Measurements from ENCODE around the gene SDK1. TPM values are rescaled to one million over a fixed set of nuclear protein-coding genes. Genes with fewer than 3 reads are reported as not detected.

The SDK1 gene
- polyA plus RNA-seq, 2 of the 4 experiments (the other 2 are of a cell fraction), result 0.12 to 0.28 TPM

- no peak overlapping the region for H3K4me2 ChIP-seq
- CTCF ChIA-PET, result interaction anchor here (0.6 to 2.6 kb wide), 17 partner anchors 9 to 314 kb away, joined by 3 to 14 read pairs (median 4); no protein-coding TSS in a partner anchor
- no peak for TF ChIP-seq HOXA7 (CRISPR knock-in tag; IDR thresholded peaks at IDR 0.05)
- no peak for TF ChIP-seq KDM1A (IDR thresholded peaks at IDR 0.05; ENCODE audit: low read depth)
- no peak for TF ChIP-seq NPAS2 (CRISPR knock-in tag; IDR thresholded peaks at IDR 0.05; ENCODE audit: borderline replicate concordance)
- TF ChIP-seq BHLHE40 (IDR thresholded peaks at IDR 0.05; ENCODE audit: low read depth, low read length), result no peak
- no peak for TF ChIP-seq E2F6 (IDR thresholded peaks at IDR 0.05; ENCODE audit: borderline replicate concordance, low read depth)
- no peak for TF ChIP-seq RNF2 (IDR thresholded peaks at IDR 0.05; ENCODE audit: borderline replicate concordance, low read depth)
- no peak for TF ChIP-seq RARB (CRISPR knock-in tag; IDR thresholded peaks at IDR 0.05)
- no peak for TF ChIP-seq HES2 (IDR thresholded peaks at IDR 0.05)
- no peak for TF ChIP-seq RAD21 (conservative IDR thresholded peaks at IDR 0.05 in 1 of 2, IDR thresholded peaks at IDR 0.05 in 1 of 2)
- no peak for TF ChIP-seq MAX (IDR thresholded peaks at IDR 0.05)
- TF ChIP-seq EP300 (IDR thresholded peaks at IDR 0.05), result no peak
- TF ChIP-seq BCL3 (IDR thresholded peaks at IDR 0.05), result no peak
- no peak for TF ChIP-seq CHD4 (IDR thresholded peaks at IDR 0.05; ENCODE audit: borderline replicate concordance)
- TF ChIP-seq PBX3 (IDR thresholded peaks at IDR 0.05), result no peak
- TF ChIP-seq RFX5 (IDR thresholded peaks at IDR 0.05), result no peak
- TF ChIP-seq NR3C1 (IDR thresholded peaks at IDR 0.05), result no peak
- no peak for TF ChIP-seq FOSL2 (IDR thresholded peaks at IDR 0.05)
- TF ChIP-seq FOSL2 (CRISPR knock-in tag; IDR thresholded peaks at IDR 0.05), result no peak
- no peak for TF ChIP-seq MAFK (IDR thresholded peaks at IDR 0.05; ENCODE audit: partially characterized antibody)
- no peak for TF ChIP-seq EHMT2 (IDR thresholded peaks at IDR 0.05; ENCODE audit: low read depth)
- H3K4me1 ChIP-seq, result no peaks in the 10 kb centered on the region
- FAIRE-seq, result no peak
- WGBS (ENCODE audit: missing lambda C conversion rate), result 60% methylated on average over 11 of the region's 14 CpGs
- no peak for DNase-seq (ENCODE audit: low read depth in 1 of 2, low spot score in 1 of 2)
- no peak; a peak in 1 of 6 replicates for ATAC-seq
- H3K27ac ChIP-seq, result no peak overlapping the region
- no peak overlapping the region for H3K4me3 ChIP-seq
- H3K9me3 ChIP-seq, result no peaks in the 10 kb centered on the region
- POLR2A ChIA-PET, result interaction anchor here (0.7 kb wide), 1 partner anchor 353 kb away, joined by 3 read pairs; no protein-coding TSS in a partner anchor
Observed at GRCh38 chr7:4102231-4102841, 801.3 kb downstream of the SDK1 start.

- Histone ChIP-seq H3K4me2 (peak overlapping the region; percentile 31), H3K4me1 (no peaks in the 10 kb centered on the region), H3K9me3 (no peaks in the 10 kb centered on the region), H3K4me3 (no peak overlapping the region), H3K27ac (no peak overlapping the region; a peak in 1 of 6 replicates)
- CTCF ChIA-PET, result interaction anchor here (0.7 to 2.6 kb wide), 20 partner anchors 8 to 528 kb away, joined by 3 to 14 read pairs (median 4); no protein-coding TSS in a partner anchor
- POLR2A ChIA-PET, result interaction anchor here (0.7 kb wide), 1 partner anchor 352 kb away, joined by 3 read pairs; no protein-coding TSS in a partner anchor
- DNase-seq (ENCODE audit: low read depth in 1 of 2, low spot score in 1 of 2) (peak; percentile 36 to 59), FAIRE-seq (no peak), ATAC-seq (peak; percentile 70; a peak in 5 of 6 replicates)
- WGBS (ENCODE audit: missing lambda C conversion rate), result 48% methylated on average over 13 of the region's 17 CpGs
- no peak for TF ChIP-seq FOXS1 (CRISPR knock-in tag; IDR thresholded peaks at IDR 0.05)
- no peak for TF ChIP-seq EP300 (IDR thresholded peaks at IDR 0.05)
- no peak for TF ChIP-seq TFCP2L1 (CRISPR knock-in tag; IDR thresholded peaks at IDR 0.05)
- peak; percentile 20 to 25; a peak in 1 of 5 replicates for TF ChIP-seq RAD21 (conservative IDR thresholded peaks at IDR 0.05 in 1 of 2, IDR thresholded peaks at IDR 0.05 in 1 of 2)
- TF ChIP-seq CEBPB (IDR thresholded peaks at IDR 0.05), result no peak
- 0 out of 3 replicates have a peak, but pooled peaks have one; percentile 10 for TF ChIP-seq SMC3 (IDR thresholded peaks at IDR 0.05)
- TF ChIP-seq CTCF (IDR thresholded peaks at IDR 0.05), result peak; percentile 52
- no peak for TF ChIP-seq RARB (CRISPR knock-in tag; IDR thresholded peaks at IDR 0.05)
Observed at GRCh38 chr7:4103352-4104091, 802.5 kb downstream of the SDK1 start.

All from A549 (cell line).